ENCODE data around the gene GRID2. TPM values are rescaled to one million over a fixed set of nuclear protein-coding genes. Genes with fewer than 3 reads are reported as not detected.

The GRID2 gene
- total and polyA plus RNA-seq, 10 of the 15 experiments (the other 5 are each of a cell fraction or from before 2014, with no cell fraction given): not detected

GRCh38 chr4:92359491-92359890 is 55.7 kb downstream of the GRID2 start:
- Histone ChIP-seq H3K36me3 (ENCODE audit: control insufficient read depth in 2 of 2, insufficient read depth in 2 of 2, low read length in 1 of 2) (no peaks in the 10 kb centered on the region), H3K4me3 (no peak overlapping the region), H4K20me1 (ENCODE audit: control insufficient read depth, insufficient read depth) (no peaks in the 10 kb centered on the region), H3K9ac (ENCODE audit: control insufficient read depth, insufficient read depth, low read length) (no peak overlapping the region), H2AFZ (ENCODE audit: control insufficient read depth, low read depth, low read length) (no peak overlapping the region), H3K9me3 (replicated peaks; ENCODE audit: control insufficient read depth, insufficient read depth, low read length) (no peaks in the 10 kb centered on the region), H3K79me2 (ENCODE audit: control insufficient read depth, insufficient read depth, low read length) (no peaks in the 10 kb centered on the region), H3K27ac (ENCODE audit: control insufficient read depth, insufficient read depth) (no peak overlapping the region), H3K4me1 (ENCODE audit: control insufficient read depth, insufficient read depth, low read length) (no peaks in the 10 kb centered on the region), H3K4me2 (ENCODE audit: control insufficient read depth, insufficient read depth) (no peak overlapping the region), H3K27me3 (replicated peaks in 1 of 2; ENCODE audit: control insufficient read depth in 2 of 2, insufficient read depth in 2 of 2, low read length in 1 of 2) (no peaks in the 10 kb centered on the region)
- no TSS peak for BruUV-seq (replicated peaks)
- in situ Hi-C loops (cut with MboI) (no loop called here), intact Hi-C loops (cut with micrococcal nuclease; ENCODE audit: unreplicated experiment) (no loop called here)
- DNase-seq (ENCODE audit: low read depth, low spot score): no peak
- ChIA-PET RAD21 (ENCODE audit: unreplicated experiment) (no interaction called here), POLR2A (no interaction called here), CTCF (no interaction called here), SMC1A (ENCODE audit: uncharacterized antibody, unreplicated experiment) (no interaction called here)
- ATAC-seq: no peak
- TF ChIP-seq NR2C2 (IDR thresholded peaks at IDR 0.05; ENCODE audit: borderline replicate concordance, control insufficient read depth, insufficient read length, low read depth): no peak
- no peak for TF ChIP-seq WRNIP1 (IDR thresholded peaks at IDR 0.05; ENCODE audit: borderline replicate concordance, low read depth, low read length)
- no peak for TF ChIP-seq SUPT20H (IDR thresholded peaks at IDR 0.05; ENCODE audit: borderline replicate concordance, control insufficient read depth, low read depth, low read length)
- no peak for TF ChIP-seq LARP7 (IDR thresholded peaks at IDR 0.05)
- no peak for TF ChIP-seq ELK1 (IDR thresholded peaks at IDR 0.05; ENCODE audit: low read depth, low read length)
- TF ChIP-seq RFX5 (IDR thresholded peaks at IDR 0.05; ENCODE audit: low read depth, low read length): no peak
- TF ChIP-seq ASH2L (IDR thresholded peaks at IDR 0.05; ENCODE audit: borderline replicate concordance, low read depth): no peak
- TF ChIP-seq TBL1XR1 (IDR thresholded peaks at IDR 0.05; ENCODE audit: low read depth, low read length): no peak
- TF ChIP-seq E4F1 (IDR thresholded peaks at IDR 0.05; ENCODE audit: borderline replicate concordance, partially characterized antibody): no peak
- TF ChIP-seq EZH2 (IDR thresholded peaks at IDR 0.05; ENCODE audit: borderline replicate concordance, control insufficient read depth, low read depth, low read length): no peak
- TF ChIP-seq ZNF384 (IDR thresholded peaks at IDR 0.05; ENCODE audit: borderline replicate concordance, low read depth, low read length): no peak
- TF ChIP-seq ZBED1 (IDR thresholded peaks at IDR 0.05; ENCODE audit: borderline replicate concordance): no peak
- no peak for TF ChIP-seq ZBTB33 (IDR thresholded peaks at IDR 0.05)
- no peak for TF ChIP-seq USF1 (IDR thresholded peaks at IDR 0.05; ENCODE audit: borderline replicate concordance, extremely low read length, insufficient read depth, low read depth, low read length)
- TF ChIP-seq EP300 (IDR thresholded peaks at IDR 0.05; ENCODE audit: borderline replicate concordance in 1 of 2, control insufficient read depth in 1 of 2, low read depth in 2 of 2, low read length in 2 of 2): no peak
- TF ChIP-seq ESRRA (IDR thresholded peaks at IDR 0.05; ENCODE audit: low read length): no peak
- no peak for TF ChIP-seq RCOR1 (conservative IDR thresholded peaks at IDR 0.05; ENCODE audit: low read depth, low read length)
- no peak for TF ChIP-seq NFYA (IDR thresholded peaks at IDR 0.05; ENCODE audit: borderline replicate concordance, low read depth, low read length)
- WGBS (ENCODE audit: insufficient coverage, insufficient replicate concordance, low lambda C conversion rate, missing lambda C conversion rate): 3% methylated on average over 2 of the region's 2 CpGs
- no peak for FAIRE-seq

Measured in GM12878 (cell line).